Loucy (cell line): ENCODE data around the gene ECE2.
A peak's percentile ranks its signal among the peaks of the same experiment; 100 is the strongest.

Experiments used
- H2AFZ ChIP-seq: fragments of 200-600 bp; sonication (generic); 2 replicates; pipeline ENCODE4 v1.6.0; 2016; ENCODE audit warnings: antibody characterized with exemption, mild to moderate bottlenecking, low read length, moderate library complexity
- H3F3A ChIP-seq: fragments of 200-600 bp; 2 replicates; pipeline ENCODE4 v1.6.0; 2016; ENCODE audit warnings: antibody characterized with exemption, low read depth, mild to moderate bottlenecking
- H3K27me3 ChIP-seq: fragments of 200-600 bp; sonication (generic); 2 replicates; pipeline ENCODE4 v1.6.1; 2014; ENCODE audit warnings: low read length, mild to moderate bottlenecking; ENCODE audit not compliant: insufficient read depth, poor library complexity, severe bottlenecking
- H3K36me3 ChIP-seq: fragments of 200-600 bp; sonication (generic); 2 replicates; pipeline ENCODE4 v1.6.1; 2016; ENCODE audit warnings: low read length; ENCODE audit not compliant: insufficient read depth
- H3K4me1 ChIP-seq: fragments of 200-600 bp; sonication (generic); 2 replicates; pipeline ENCODE4 v1.5.1; 2014; ENCODE audit warnings: low read length, mild to moderate bottlenecking; ENCODE audit not compliant: insufficient read depth, poor library complexity, severe bottlenecking
- H3K4me2 ChIP-seq: fragments of 200-600 bp; sonication (generic); 2 replicates; pipeline ENCODE4 v1.6.0; 2014; ENCODE audit warnings: antibody characterized with exemption, low read length, low read depth, mild to moderate bottlenecking; ENCODE audit not compliant: poor library complexity, severe bottlenecking
- H3K4me3 ChIP-seq: fragments of 200-600 bp; sonication (generic); 2 replicates; pipeline ENCODE4 v1.5.1; 2014; ENCODE audit warnings: low read length, mild to moderate bottlenecking, mixed read lengths; ENCODE audit not compliant: poor library complexity, severe bottlenecking
- H3K79me2 ChIP-seq: fragments of 200-600 bp; sonication (generic); 2 replicates; pipeline ENCODE4 v1.6.1; 2014; ENCODE audit warnings: low read length; ENCODE audit not compliant: insufficient read depth
- H3K9ac ChIP-seq: fragments of 200-600 bp; sonication (generic); 2 replicates; pipeline ENCODE4 v1.6.0; 2014; ENCODE audit warnings: mild to moderate bottlenecking, low read depth, low read length, moderate library complexity; ENCODE audit not compliant: poor library complexity, severe bottlenecking
- H3K9me2 ChIP-seq: fragments of 200-600 bp; sonication (generic); replicated peaks from 2 replicates; pipeline ENCODE4 v1.6.1; 2016; ENCODE audit warnings: low read depth, low read length, mixed read lengths
- H3K9me3 ChIP-seq: fragments of 200-600 bp; sonication (generic); 2 replicates; pipeline ENCODE4 v1.6.1; 2014; ENCODE audit warnings: mild to moderate bottlenecking, antibody characterized with exemption, low read length, low read depth; ENCODE audit not compliant: insufficient read depth
- H4K20me1 ChIP-seq: fragments of 200-600 bp; sonication (generic); 2 replicates; pipeline ENCODE4 v1.6.0; 2014; ENCODE audit warnings: antibody characterized with exemption, low read length, mild to moderate bottlenecking; ENCODE audit not compliant: insufficient read depth, poor library complexity, severe bottlenecking
- EZH2phosphoT487 ChIP-seq: fragments of 200-600 bp; IDR thresholded peaks from 2 replicates; pipeline ENCODE4 v1.6.1; 2018; ENCODE audit warnings: antibody characterized with exemption, mild to moderate bottlenecking, moderate library complexity, borderline replicate concordance
- TF ChIP-seq, protein P1 (sequence below): fragments of 200-600 bp; sonication (generic); conservative IDR thresholded peaks from 2 replicates; pipeline ENCODE4 v1.5.1; 2014; ENCODE audit warnings: mild to moderate bottlenecking, antibody characterized with exemption, low read length

ECE2 gene

DNA sequence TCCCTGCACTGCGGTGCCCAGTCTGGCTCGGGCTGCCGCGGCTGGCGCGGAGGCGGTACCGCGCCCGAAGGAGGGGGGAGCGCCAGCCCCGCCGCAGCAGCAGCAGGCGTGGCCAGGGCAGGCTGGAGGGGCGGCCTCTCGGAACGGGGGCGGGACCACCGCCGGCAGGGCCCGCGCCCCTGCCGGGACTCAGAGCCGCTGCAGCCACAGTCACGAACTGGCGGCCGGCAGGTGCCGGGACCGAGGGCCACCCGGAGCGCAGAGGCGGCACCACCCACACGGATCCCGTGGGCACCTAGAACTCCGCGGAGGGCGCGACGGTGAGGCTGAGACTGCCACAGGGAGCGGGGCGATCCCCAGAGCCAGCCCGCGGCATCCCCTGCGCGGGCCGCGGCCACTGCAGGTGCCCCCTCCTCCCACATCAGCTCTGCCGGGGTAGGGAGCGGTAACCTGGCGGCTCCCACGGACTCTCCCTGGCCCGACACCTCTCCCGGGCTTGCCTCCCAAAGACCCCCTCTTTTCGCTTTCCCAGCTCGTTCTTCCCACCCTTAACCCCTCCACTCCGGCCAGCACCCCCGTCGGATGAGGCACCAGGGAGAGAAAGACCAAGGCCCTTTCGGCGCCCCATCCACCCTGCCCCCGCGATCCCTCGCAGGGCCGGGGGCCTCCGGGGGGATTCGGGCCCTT is 46.3 kb upstream of the ECE2 start, which contains the start of gene VWA5B2:
TSS of gene VWA5B2 (plus strand) at position 192 of the 687 bp plus-strand sequence. CDS start 944 bp downstream, outside the sequence.
- peak within 1 kb of the TSS; percentile 11 for H3K9ac ChIP-seq
- no peaks in the 10 kb centered on the region for H3F3A ChIP-seq
- H3K4me3 ChIP-seq, result peak within 1 kb of the TSS; percentile 72
- H3K4me2 ChIP-seq, result peak within 1 kb of the TSS; percentile 81
- no peaks in the 10 kb centered on the region for H3K36me3 ChIP-seq
- no peaks in the 10 kb centered on the region for H3K9me3 ChIP-seq
- no peaks in the 10 kb centered on the region for H3K4me1 ChIP-seq
- peak within 1 kb of the TSS; percentile 91 for H2AFZ ChIP-seq
- H3K79me2 ChIP-seq, result no peaks in the 10 kb centered on the region
- H3K9me2 ChIP-seq, result no peaks in the 10 kb centered on the region
- no peak for TF ChIP-seq EZH2phosphoT487
- TF ChIP-seq, protein P1, sequence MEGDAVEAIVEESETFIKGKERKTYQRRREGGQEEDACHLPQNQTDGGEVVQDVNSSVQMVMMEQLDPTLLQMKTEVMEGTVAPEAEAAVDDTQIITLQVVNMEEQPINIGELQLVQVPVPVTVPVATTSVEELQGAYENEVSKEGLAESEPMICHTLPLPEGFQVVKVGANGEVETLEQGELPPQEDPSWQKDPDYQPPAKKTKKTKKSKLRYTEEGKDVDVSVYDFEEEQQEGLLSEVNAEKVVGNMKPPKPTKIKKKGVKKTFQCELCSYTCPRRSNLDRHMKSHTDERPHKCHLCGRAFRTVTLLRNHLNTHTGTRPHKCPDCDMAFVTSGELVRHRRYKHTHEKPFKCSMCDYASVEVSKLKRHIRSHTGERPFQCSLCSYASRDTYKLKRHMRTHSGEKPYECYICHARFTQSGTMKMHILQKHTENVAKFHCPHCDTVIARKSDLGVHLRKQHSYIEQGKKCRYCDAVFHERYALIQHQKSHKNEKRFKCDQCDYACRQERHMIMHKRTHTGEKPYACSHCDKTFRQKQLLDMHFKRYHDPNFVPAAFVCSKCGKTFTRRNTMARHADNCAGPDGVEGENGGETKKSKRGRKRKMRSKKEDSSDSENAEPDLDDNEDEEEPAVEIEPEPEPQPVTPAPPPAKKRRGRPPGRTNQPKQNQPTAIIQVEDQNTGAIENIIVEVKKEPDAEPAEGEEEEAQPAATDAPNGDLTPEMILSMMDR, result 0 out of 2 replicates have a peak, but pooled peaks have one; percentile 29
- H3K27me3 ChIP-seq, result no peaks in the 10 kb centered on the region
- no peaks in the 10 kb centered on the region for H4K20me1 ChIP-seq

DNA sequence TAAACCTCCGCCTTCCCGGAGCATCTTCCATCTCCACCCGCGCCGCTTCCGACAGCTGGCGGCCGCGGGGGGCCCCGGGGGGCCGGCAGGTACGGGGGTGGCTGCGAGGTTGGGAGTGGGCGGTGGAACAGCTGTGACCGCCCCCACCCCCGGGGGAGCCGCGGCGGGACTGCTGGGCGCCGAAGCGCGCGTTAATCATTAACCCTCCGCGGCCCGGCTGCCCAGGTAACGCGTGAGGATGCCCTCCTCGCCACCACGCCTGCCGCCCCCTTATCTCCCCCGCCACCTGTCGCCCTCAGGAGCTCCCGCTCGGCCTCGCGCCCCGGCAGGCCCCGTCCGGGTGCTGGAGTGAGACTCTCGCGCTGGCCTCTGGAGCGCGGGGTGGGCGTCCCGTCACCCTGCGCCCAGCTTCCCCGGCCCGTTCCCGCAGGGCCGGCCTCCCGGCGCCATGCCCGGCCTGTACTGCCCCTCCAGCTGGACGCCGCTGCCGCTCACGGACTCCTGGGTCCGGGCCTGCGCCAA is 45.7 kb upstream of the ECE2 start:
- peak overlapping the region; percentile 81 for H3K4me2 ChIP-seq
- no peaks in the 10 kb centered on the region for H3K9me2 ChIP-seq
- H2AFZ ChIP-seq, result peak overlapping the region; percentile 91; the same call in 1 of the 2 replicates
- H3K27me3 ChIP-seq, result no peaks in the 10 kb centered on the region
- no peaks in the 10 kb centered on the region for H3F3A ChIP-seq
- H3K9me3 ChIP-seq, result no peaks in the 10 kb centered on the region
- H3K4me3 ChIP-seq, result peak overlapping the region; percentile 72
- no peak for TF ChIP-seq EZH2phosphoT487
- TF ChIP-seq, protein P1, result no peak
- H3K79me2 ChIP-seq, result no peaks in the 10 kb centered on the region
- no peaks in the 10 kb centered on the region for H4K20me1 ChIP-seq
- H3K4me1 ChIP-seq, result no peaks in the 10 kb centered on the region
- peak overlapping the region; percentile 11 for H3K9ac ChIP-seq
- H3K36me3 ChIP-seq, result no peaks in the 10 kb centered on the region

DNA sequence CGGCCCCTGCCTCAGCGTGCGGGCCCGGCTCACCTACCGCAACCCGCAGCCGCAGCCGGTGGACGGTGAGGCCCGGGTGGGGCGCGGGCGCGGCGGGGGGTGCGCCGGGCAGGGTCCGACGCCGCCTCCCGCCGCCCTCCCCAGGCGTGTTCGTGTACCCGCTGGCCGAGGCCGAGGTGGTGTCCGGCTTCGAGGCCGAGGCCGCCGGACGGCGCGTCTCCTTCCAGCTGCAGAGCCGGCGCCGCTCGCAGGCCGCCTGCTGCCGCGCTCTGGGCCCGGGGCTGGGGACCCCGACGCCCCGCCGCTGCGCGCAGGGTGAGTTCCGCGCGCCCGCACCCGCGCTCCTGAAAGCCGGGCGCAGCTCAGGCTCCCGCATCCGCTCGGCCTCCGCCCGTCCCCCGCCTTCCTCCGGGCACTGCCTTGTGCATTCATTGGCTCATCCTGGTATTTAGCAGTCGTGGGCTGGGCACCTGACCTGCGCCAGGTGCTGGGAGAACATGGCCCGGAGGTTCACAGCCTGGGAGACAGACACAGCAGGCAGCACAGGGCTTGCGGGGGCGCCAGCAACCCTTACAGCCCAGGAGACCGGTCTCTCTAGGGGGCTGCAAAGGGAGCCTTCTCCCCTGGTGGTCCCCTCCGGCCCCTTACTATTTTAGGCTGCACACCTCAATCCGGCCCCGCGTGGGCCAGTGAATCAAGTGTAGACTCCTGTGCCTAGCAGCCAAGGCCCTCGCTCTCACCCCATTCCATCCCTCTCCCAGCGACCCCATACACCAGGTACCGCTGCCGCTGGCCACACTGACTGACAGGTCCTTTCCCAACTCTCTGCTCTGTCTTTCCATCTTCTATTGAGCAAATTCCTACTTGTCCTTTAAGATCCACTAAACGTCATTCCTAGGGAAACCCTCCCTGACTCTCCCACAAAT is 45.0 kb upstream of the ECE2 start:
- no peaks in the 10 kb centered on the region for H3K9me2 ChIP-seq
- H2AFZ ChIP-seq, result no peak overlapping the region
- no peaks in the 10 kb centered on the region for H3K27me3 ChIP-seq
- no peaks in the 10 kb centered on the region for H3K79me2 ChIP-seq
- no peak overlapping the region for H3K9ac ChIP-seq
- H3K36me3 ChIP-seq, result no peaks in the 10 kb centered on the region
- H3K9me3 ChIP-seq, result no peaks in the 10 kb centered on the region
- no peaks in the 10 kb centered on the region for H4K20me1 ChIP-seq
- TF ChIP-seq, protein P1, result no peak
- TF ChIP-seq EZH2phosphoT487, result no peak
- H3K4me1 ChIP-seq, result no peaks in the 10 kb centered on the region
- no peak overlapping the region for H3K4me2 ChIP-seq
- no peaks in the 10 kb centered on the region for H3F3A ChIP-seq
- H3K4me3 ChIP-seq, result no peak overlapping the region
